GM12892 (cell line): Measurements from ENCODE around the gene LRRFIP1.

Experiments used
- POLR2A ChIP-seq: IDR thresholded peaks from 2 replicates; pipeline ENCODE4 v1.6.1; 2011; ENCODE audit warnings: low read depth, low read length, control low read depth
- POLR2AphosphoS5 ChIP-seq: IDR thresholded peaks from 2 replicates; pipeline ENCODE4 v1.6.1; 2011; ENCODE audit warnings: low read depth, low read length, control low read depth

DNA sequence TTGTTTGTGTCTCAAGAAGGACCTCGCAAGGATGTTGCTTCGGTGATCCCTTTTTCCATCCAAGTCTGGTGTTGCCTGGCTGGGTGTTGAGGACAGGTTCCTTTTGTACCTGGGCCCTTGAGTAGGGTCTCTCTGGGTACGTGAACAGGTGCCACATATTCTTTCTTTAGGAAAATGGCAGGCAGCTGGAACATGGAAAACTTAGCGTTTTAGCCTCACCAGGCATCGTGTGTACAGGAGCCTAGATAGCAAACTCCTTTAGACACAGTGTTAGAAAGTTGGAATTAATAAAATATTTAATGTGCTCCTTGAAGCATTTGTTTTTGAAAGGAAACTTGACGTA lies 116.9 kb downstream of the LRRFIP1 start:
- no peak for TF ChIP-seq POLR2AphosphoS5
- TF ChIP-seq POLR2A = no peak
